Mesothelial cell of epicardium (in vitro differentiated cells): ENCODE results near the gene NHERF2. TPM values are rescaled to one million over a fixed set of nuclear protein-coding genes. Genes with fewer than 3 reads are reported as not detected.

Source experiments
- DNase-seq, 2 experiments: peaks; one replicate each; pipeline ENCODE4 v3.0.0; 2021; ENCODE audit warnings: low spot score in 2 of 2; ENCODE audit not compliant: unreplicated experiment in 2 of 2
- H3K27ac Mint-ChIP-seq: 2 replicates; pipeline ENCODE4 v1.8.0; 2021; ENCODE audit warnings: mixed read lengths
- H3K27me3 Mint-ChIP-seq: 2 replicates; pipeline ENCODE4 v1.8.0; 2021; ENCODE audit warnings: low read depth, mixed read lengths
- H3K36me3 Mint-ChIP-seq: 2 replicates; pipeline ENCODE4 v1.8.0; 2021; ENCODE audit warnings: mixed read lengths
- H3K4me1 Mint-ChIP-seq: 2 replicates; pipeline ENCODE4 v1.8.0; 2021; ENCODE audit warnings: mixed read lengths
- H3K4me3 Mint-ChIP-seq: 2 replicates; pipeline ENCODE4 v1.8.0; 2021; ENCODE audit warnings: mild to moderate bottlenecking, moderate library complexity, mixed read lengths
- H3K9me3 Mint-ChIP-seq: 2 replicates; pipeline ENCODE4 v1.8.0; 2021; ENCODE audit warnings: mixed read lengths
- total RNA-seq: library from RNA; stranded (reverse); gene quantifications from 3 replicates; pipeline ENCODE4 v1.2.1, GENCODE V29; 2021
- TF ChIP-seq, protein P1 (sequence below): fragments of 200-600 bp; sonication (generic); IDR thresholded peaks from one replicate; pipeline ENCODE4 v1.5.0; 2021; ENCODE audit warnings: antibody characterized with exemption; ENCODE audit not compliant: unreplicated experiment

The NHERF2 gene
- total RNA-seq, 1 donor from 2014 or later, result 51.3 TPM

DNA sequence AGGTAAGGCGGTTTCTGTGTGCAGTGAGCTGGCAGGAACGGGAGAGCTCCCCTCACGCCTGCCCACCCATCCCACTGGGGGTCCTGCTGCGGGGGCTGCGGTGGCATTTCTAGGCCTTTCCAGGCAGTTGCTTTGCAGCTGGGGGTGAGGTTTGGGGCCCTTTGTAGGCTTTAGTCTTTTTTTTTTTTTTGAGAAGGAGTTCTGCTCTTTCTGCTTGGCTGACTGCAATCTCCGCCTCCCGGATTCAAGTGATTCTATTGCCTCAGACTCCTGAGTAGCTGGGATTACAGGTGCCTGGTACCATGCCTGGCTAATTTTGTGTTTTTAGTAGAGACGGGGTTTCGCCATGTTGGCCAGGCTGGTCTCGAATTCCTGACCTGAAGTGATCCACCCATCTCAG, 32.2 kb downstream of the NHERF2 start:
- TF ChIP-seq, protein P1, sequence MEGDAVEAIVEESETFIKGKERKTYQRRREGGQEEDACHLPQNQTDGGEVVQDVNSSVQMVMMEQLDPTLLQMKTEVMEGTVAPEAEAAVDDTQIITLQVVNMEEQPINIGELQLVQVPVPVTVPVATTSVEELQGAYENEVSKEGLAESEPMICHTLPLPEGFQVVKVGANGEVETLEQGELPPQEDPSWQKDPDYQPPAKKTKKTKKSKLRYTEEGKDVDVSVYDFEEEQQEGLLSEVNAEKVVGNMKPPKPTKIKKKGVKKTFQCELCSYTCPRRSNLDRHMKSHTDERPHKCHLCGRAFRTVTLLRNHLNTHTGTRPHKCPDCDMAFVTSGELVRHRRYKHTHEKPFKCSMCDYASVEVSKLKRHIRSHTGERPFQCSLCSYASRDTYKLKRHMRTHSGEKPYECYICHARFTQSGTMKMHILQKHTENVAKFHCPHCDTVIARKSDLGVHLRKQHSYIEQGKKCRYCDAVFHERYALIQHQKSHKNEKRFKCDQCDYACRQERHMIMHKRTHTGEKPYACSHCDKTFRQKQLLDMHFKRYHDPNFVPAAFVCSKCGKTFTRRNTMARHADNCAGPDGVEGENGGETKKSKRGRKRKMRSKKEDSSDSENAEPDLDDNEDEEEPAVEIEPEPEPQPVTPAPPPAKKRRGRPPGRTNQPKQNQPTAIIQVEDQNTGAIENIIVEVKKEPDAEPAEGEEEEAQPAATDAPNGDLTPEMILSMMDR, result no peak
- H3K27ac Mint-ChIP-seq, result no peak overlapping the region
- DNase-seq, result no peak
- H3K9me3 Mint-ChIP-seq, result no peaks in the 10 kb centered on the region
- no peak overlapping the region for H3K4me3 Mint-ChIP-seq
- H3K36me3 Mint-ChIP-seq, result peaks cover 7% of the 10 kb centered on the region
- no peaks in the 10 kb centered on the region for H3K4me1 Mint-ChIP-seq
- no peaks in the 10 kb centered on the region for H3K27me3 Mint-ChIP-seq

DNA sequence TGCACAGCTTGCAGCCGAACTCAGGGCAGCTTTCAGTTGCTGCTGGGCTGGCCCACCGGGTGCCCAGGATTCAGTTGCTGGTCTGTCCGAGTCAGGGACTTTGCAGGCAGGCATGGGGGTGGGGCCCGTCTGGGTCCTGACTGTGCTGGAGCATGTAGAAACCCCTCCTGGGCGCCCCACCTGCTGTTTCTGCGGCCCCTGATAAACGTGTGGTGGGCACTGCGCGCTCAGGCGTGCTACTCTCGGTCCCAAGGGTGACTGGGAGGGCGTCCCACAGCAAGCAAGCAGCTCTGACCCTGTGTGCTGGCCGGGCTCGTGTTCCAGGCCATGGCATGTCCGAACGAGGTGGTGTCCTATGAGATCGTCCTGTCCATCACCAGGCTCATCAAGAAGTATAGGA, 33.6 kb downstream of the NHERF2 start:
- no peak for DNase-seq
- Mint-ChIP-seq H3K36me3 (peaks cover 7% of the 10 kb centered on the region), H3K4me3 (no peak overlapping the region), H3K4me1 (no peaks in the 10 kb centered on the region), H3K27ac (no peak overlapping the region), H3K27me3 (no peaks in the 10 kb centered on the region), H3K9me3 (no peaks in the 10 kb centered on the region)
- TF ChIP-seq, protein P1, result no peak

GRCh38 chr16:2061023-2061422, 34.3 kb downstream of the NHERF2 start:
- Mint-ChIP-seq H3K27me3 (no peaks in the 10 kb centered on the region), H3K27ac (no peak overlapping the region), H3K9me3 (no peaks in the 10 kb centered on the region), H3K4me3 (no peak overlapping the region), H3K4me1 (no peaks in the 10 kb centered on the region), H3K36me3 (peaks cover 9% of the 10 kb centered on the region)
- TF ChIP-seq, protein P1, result no peak
- no peak for DNase-seq

DNA sequence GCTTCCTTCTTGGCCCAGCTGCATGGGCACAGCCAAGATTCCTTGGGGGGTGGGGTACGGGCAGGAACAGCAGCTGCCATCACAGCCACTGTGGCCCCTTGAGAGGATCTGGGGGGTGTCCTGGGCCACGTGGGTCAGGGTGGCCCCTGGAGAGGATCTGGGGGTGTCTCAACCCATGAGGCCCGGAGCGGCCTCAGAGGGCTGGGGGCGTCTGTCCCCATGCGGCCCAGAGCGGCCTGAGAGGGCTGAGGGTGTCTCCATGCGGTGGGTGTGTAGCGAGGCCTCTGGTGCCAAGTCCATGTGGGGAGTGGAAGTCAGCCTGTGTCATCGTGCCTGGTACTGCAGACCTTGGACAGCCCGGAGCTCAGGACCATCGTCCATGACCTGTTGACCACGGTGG, 34.8 kb downstream of the NHERF2 start:
- Mint-ChIP-seq H3K4me1 (no peaks in the 10 kb centered on the region), H3K4me3 (no peak overlapping the region), H3K27me3 (no peaks in the 10 kb centered on the region), H3K27ac (no peak overlapping the region), H3K9me3 (no peaks in the 10 kb centered on the region), H3K36me3 (peaks cover 12% of the 10 kb centered on the region)
- DNase-seq, result no peak
- TF ChIP-seq, protein P1, result no peak

- Mint-ChIP-seq H3K27me3 (no peaks in the 10 kb centered on the region), H3K36me3 (peaks cover 14% of the 10 kb centered on the region), H3K9me3 (no peaks in the 10 kb centered on the region), H3K27ac (no peak overlapping the region), H3K4me3 (no peak overlapping the region), H3K4me1 (no peaks in the 10 kb centered on the region)
- TF ChIP-seq, protein P1, result no peak
- no peak for DNase-seq
Observed at GRCh38 chr16:2062801-2063200, 36.1 kb downstream of the NHERF2 start.

- H3K4me1 Mint-ChIP-seq, result no peaks in the 10 kb centered on the region
- no peak overlapping the region for H3K4me3 Mint-ChIP-seq
Observed at GRCh38 chr16:2063861-2064260, 37.2 kb downstream of the NHERF2 start.

More at GRCh38 chr16:2063861-2064260, 37.2 kb downstream of the NHERF2 start:
- no peaks in the 10 kb centered on the region for H3K27me3 Mint-ChIP-seq
- H3K9me3 Mint-ChIP-seq, result no peaks in the 10 kb centered on the region
- TF ChIP-seq, protein P1, result no peak
- no peak for DNase-seq
- no peak overlapping the region for H3K27ac Mint-ChIP-seq
- H3K36me3 Mint-ChIP-seq, result peaks cover 19% of the 10 kb centered on the region
